GM12878 (cell line): Measurements from ENCODE around the gene ATF6. TPM values are rescaled to one million over a fixed set of nuclear protein-coding genes. Genes with fewer than 3 reads are reported as not detected.

Experiments used
- ATAC-seq: fragments of 200-7000 bp; cut with Tn5 transposase; 3 replicates; pipeline ENCODE4 v1.9.1; 2020; ENCODE audit warnings: mild to moderate bottlenecking, moderate library complexity
- BruUV-seq: library from RNA; stranded (reverse); fragments of 400-500 nt; replicated peaks from 2 replicates; lab custom pipeline; 2021; lab: Mats Ljungman, UMichigan
- CTCF ChIA-PET: fragments of 300-600 bp; sonication (Branson Sonifier 250); formaldehyde crosslinking; extraction: SDS; loops from one replicate; lab custom pipeline; 2021; ENCODE audit warnings: inconsistent platforms; lab: Yijun Ruan, JAX
- POLR2A ChIA-PET: fragments of 350-600 bp; formaldehyde crosslinking; extraction: SDS; loops from one replicate; lab custom pipeline; 2021; ENCODE audit warnings: inconsistent platforms; lab: Charles Lee
- RAD21 ChIA-PET: fragments of 300-600 bp; sonication (Branson Sonifier 250); formaldehyde crosslinking; loops from one replicate; lab custom pipeline; 2023; ENCODE audit warnings: antibody characterized with exemption; ENCODE audit not compliant: unreplicated experiment; lab: Charles Lee
- SMC1A ChIA-PET: fragments of 300-600 bp; sonication (Branson Sonifier 250); formaldehyde crosslinking; loops from one replicate; lab custom pipeline; 2023; ENCODE audit not compliant: unreplicated experiment, uncharacterized antibody; lab: Charles Lee
- DNase-seq: peaks from one replicate; pipeline ENCODE4 v3.0.0-alpha.2; 2011; ENCODE audit warnings: low read depth, low spot score
- FAIRE-seq: peaks from 3 replicates; lab custom pipeline; 2011; peaks lifted over from hg19 to GRCh38; lab: Jason Lieb, UNC
- H2AFZ ChIP-seq: 2 replicates; pipeline ENCODE4 v1.6.0; 2011; ENCODE audit warnings: low read depth, low read length, control low read depth; ENCODE audit not compliant: control insufficient read depth
- H3K27ac ChIP-seq: 2 replicates; pipeline ENCODE4 v1.5.1; 2011; ENCODE audit warnings: control low read depth; ENCODE audit not compliant: control insufficient read depth, insufficient read depth
- H3K27me3 ChIP-seq, 2 experiments: replicated peaks in 1 of 2; 2 replicates each; pipeline versions ENCODE4 v1.6.0 to v1.6.1; 2011; ENCODE audit warnings: low read length in 1 of 2; ENCODE audit not compliant: control insufficient read depth in 2 of 2, insufficient read depth in 2 of 2
- H3K36me3 ChIP-seq, 2 experiments: 2 replicates each; pipeline ENCODE4 v1.5.1; 2011; ENCODE audit warnings: low read length in 1 of 2; ENCODE audit not compliant: control insufficient read depth in 2 of 2, insufficient read depth in 2 of 2
- H3K4me1 ChIP-seq: 2 replicates; pipeline ENCODE4 v1.6.1; 2011; ENCODE audit warnings: mild to moderate bottlenecking, low read length, moderate library complexity, mixed read lengths; ENCODE audit not compliant: control insufficient read depth, insufficient read depth
- H3K4me2 ChIP-seq: 2 replicates; pipeline ENCODE4 v1.6.0; 2011; ENCODE audit warnings: control low read depth; ENCODE audit not compliant: control insufficient read depth, insufficient read depth
- H3K4me3 ChIP-seq: fragments of 200-600 bp; sonication (generic); 2 replicates; pipeline ENCODE4 v1.5.1; 2016
- H3K79me2 ChIP-seq: 2 replicates; pipeline ENCODE4 v1.6.0; 2011; ENCODE audit warnings: low read length; ENCODE audit not compliant: control insufficient read depth, insufficient read depth
- H3K9ac ChIP-seq: 2 replicates; pipeline ENCODE4 v1.8.0; 2011; ENCODE audit warnings: low read length, control low read depth, mixed read lengths; ENCODE audit not compliant: control insufficient read depth, insufficient read depth
- H3K9me3 ChIP-seq: replicated peaks from 3 replicates; pipeline ENCODE4 v1.5.1; 2011; ENCODE audit warnings: mild to moderate bottlenecking, low read length; ENCODE audit not compliant: control insufficient read depth, insufficient read depth
- H4K20me1 ChIP-seq: 2 replicates; pipeline ENCODE4 v1.6.0; 2011; ENCODE audit not compliant: control insufficient read depth, insufficient read depth
- ATF2 ChIP-seq: IDR thresholded peaks from 2 replicates; pipeline ENCODE4 v1.6.1; 2012; ENCODE audit warnings: low read length, inconsistent platforms
- BCL3 ChIP-seq: IDR thresholded peaks from 2 replicates; pipeline ENCODE4 v1.6.1; 2011; ENCODE audit warnings: borderline replicate concordance, low read depth, mild to moderate bottlenecking, moderate library complexity, low read length; ENCODE audit not compliant: insufficient read depth, poor library complexity, severe bottlenecking
- CBX5 ChIP-seq: sonication (generic); IDR thresholded peaks from 2 replicates; pipeline ENCODE4 v1.6.1; 2016; ENCODE audit warnings: low read depth, moderate library complexity, mild to moderate bottlenecking, inconsistent platforms
- CHD2 ChIP-seq: IDR thresholded peaks from 2 replicates; pipeline ENCODE4 v1.6.1; 2011; ENCODE audit warnings: low read depth, low read length, improper control_type of control experiment, borderline replicate concordance
- CHD4 ChIP-seq: fragments of 200-600 bp; sonication (generic); IDR thresholded peaks from 2 replicates; pipeline ENCODE4 v1.6.1; 2016; ENCODE audit warnings: mild to moderate bottlenecking
- FOS ChIP-seq: IDR thresholded peaks from 3 replicates; pipeline ENCODE4 v1.6.1; 2011; ENCODE audit warnings: borderline replicate concordance; ENCODE audit not compliant: insufficient read length; ENCODE audit errors: extremely low read depth
- HDGF ChIP-seq: fragments of 450-650 bp; IDR thresholded peaks from 2 replicates; pipeline ENCODE4 v1.6.1; 2016; ENCODE audit warnings: antibody characterized with exemption
- IKZF1 ChIP-seq: fragments of 450-650 bp; conservative IDR thresholded peaks from 2 replicates; pipeline ENCODE4 v1.6.1; 2017; ENCODE audit warnings: antibody characterized with exemption, mild to moderate bottlenecking
- IRF5 ChIP-seq: fragments of 450-650 bp; IDR thresholded peaks from 2 replicates; pipeline ENCODE4 v1.6.1; 2017; ENCODE audit warnings: borderline replicate concordance
- KAT2A ChIP-seq: conservative IDR thresholded peaks from 2 replicates; pipeline ENCODE4 v1.6.1; 2011; ENCODE audit warnings: low read depth, low read length; ENCODE audit not compliant: control insufficient read depth
- NR2C1 ChIP-seq: fragments of 450-650 bp; IDR thresholded peaks from 2 replicates; pipeline ENCODE4 v1.6.1; 2017; ENCODE audit warnings: antibody characterized with exemption, mild to moderate bottlenecking, moderate library complexity
- SMAD1 ChIP-seq: fragments of 450-650 bp; IDR thresholded peaks from 2 replicates; pipeline ENCODE4 v1.6.1; 2018; ENCODE audit warnings: mild to moderate bottlenecking, low read depth; ENCODE audit not compliant: partially characterized antibody
- SMAD5 ChIP-seq: IDR thresholded peaks from 2 replicates; pipeline ENCODE4 v1.6.1; 2016; ENCODE audit warnings: antibody characterized with exemption, low read depth
- SP1 ChIP-seq: IDR thresholded peaks from one replicate; pipeline ENCODE4 v1.6.1; 2011; ENCODE audit warnings: low read depth, low read length
- SREBF1 ChIP-seq: IDR thresholded peaks from 2 replicates; pipeline ENCODE4 v1.6.1; 2012; ENCODE audit warnings: mild to moderate bottlenecking, low read length
- ZBED1 ChIP-seq: IDR thresholded peaks from 2 replicates; pipeline ENCODE4 v1.6.1; 2016; ENCODE audit warnings: borderline replicate concordance
- ZBTB40 ChIP-seq: fragments of 450-650 bp; IDR thresholded peaks from 2 replicates; pipeline ENCODE4 v1.6.1; 2016; ENCODE audit warnings: mild to moderate bottlenecking, moderate library complexity, borderline replicate concordance
- WGBS: methylation state at CpG from one replicate; pipeline ENCODE4 v1.1.6; 2016; ENCODE audit warnings: low lambda C conversion rate; ENCODE audit not compliant: insufficient replicate concordance, insufficient coverage; ENCODE audit errors: missing lambda C conversion rate; 5-methylcytosine and 5-hydroxymethylcytosine counted together
- in situ Hi-C: fragments of 300-500 bp; cut with MboI; formaldehyde crosslinking; loops from 9 replicates; pipeline ENCODE4 v1.14.3; 2018; ENCODE audit warnings: mixed read lengths
- intact Hi-C: fragments of 100-400 bp; cut with micrococcal nuclease; formaldehyde crosslinking; loops from one replicate; pipeline ENCODE4 v1.14.2; 2022; ENCODE audit not compliant: unreplicated experiment
- polyA plus RNA-seq, 11 experiments: library from polyadenylated mRNA; depleted of rRNA in 4 of 11; unstranded in 6 of 11; stranded (reverse) in 5 of 11; fragments of >200 nt; fragmentation: Nextera tagmentation in 4 of 11; fragmentation: Illumina TruSeq in 1 of 11; extraction: Ambion mirVana in 4 of 11; extraction: Trizol in 1 of 11; gene quantifications; 1 replicate in 1 of 11; 2 replicates in 10 of 11; pipeline versions ENCODE4 v1.2.1 to v1.2.3, GENCODE V29; 2011 to 2016; ENCODE audit warnings: inconsistent platforms in 2 of 11, missing spikeins in 2 of 11, low read depth in 1 of 11
- total RNA-seq, 4 experiments: library from RNA; depleted of rRNA in 3 of 4; stranded (reverse); fragments of >200 nt in 3 of 4; fragmentation: Illumina TruSeq in 1 of 4; extraction: Trizol in 1 of 4; gene quantifications; 2 replicates each; pipeline versions ENCODE4 v1.2.1 to v1.2.3, GENCODE V29; 2013 to 2021

Gene ATF6
- total and polyA plus RNA-seq, 10 of the 15 experiments (the other 5 are each of a cell fraction or from before 2014, with no cell fraction given), result 7.8 to 24.3 (median 14.7) TPM

GRCh38 chr1:161771161-161771560 is 5.0 kb downstream of the ATF6 start:
- peak overlapping the region; percentile 83 for H3K4me2 ChIP-seq
- no peaks in the 10 kb centered on the region for H3K27me3 ChIP-seq
- 27% methylated on average over 5 of the region's 5 CpGs for WGBS
- H3K79me2 ChIP-seq, result peaks cover 93% of the 10 kb centered on the region
- POLR2A ChIA-PET, result interaction anchor here (1.7 kb wide), 1 partner anchor 8 kb away, joined by 3 read pairs; no protein-coding TSS in a partner anchor
- BruUV-seq, result no TSS peak
- H3K27ac ChIP-seq, result peak overlapping the region; percentile 32; the same call in 1 of the 2 replicates
- no peaks in the 10 kb centered on the region for H3K36me3 ChIP-seq
- SMC1A ChIA-PET, result interaction anchor here (0.8 to 2.4 kb wide), 5 partner anchors 9 to 111 kb away, joined by 3 to 9 read pairs (median 4); no protein-coding TSS in a partner anchor
- H2AFZ ChIP-seq, result no peak overlapping the region
- ATAC-seq (peak; percentile 16), DNase-seq (no peak), FAIRE-seq (no peak)
- H3K9ac ChIP-seq, result peak overlapping the region; percentile 23; the same call in 1 of the 2 replicates
- intact Hi-C loops (no loop called here), in situ Hi-C loops (no loop called here)
- RAD21 ChIA-PET, result no interaction called here
- peak overlapping the region; percentile 28; the same call in 1 of the 2 replicates for H3K4me3 ChIP-seq
- CTCF ChIA-PET, result interaction anchor here (0.8 to 2.0 kb wide), 3 partner anchors 10 to 30 kb away, joined by 3 to 8 read pairs (median 4); no protein-coding TSS in a partner anchor
- H4K20me1 ChIP-seq, result no peaks in the 10 kb centered on the region
- TF ChIP-seq NR2C1, result no peak
- TF ChIP-seq ATF2, result no peak
- no peak for TF ChIP-seq ZBED1
- no peak for TF ChIP-seq KAT2A
- no peak for TF ChIP-seq CHD4
- TF ChIP-seq SP1, result no peak
- no peak for TF ChIP-seq ZBTB40
- TF ChIP-seq SREBF1, result no peak
- TF ChIP-seq SMAD5, result no peak
- no peak for TF ChIP-seq IRF5
- no peak for TF ChIP-seq HDGF
- no peak for TF ChIP-seq CBX5
- no peak for TF ChIP-seq FOS
- no peak for TF ChIP-seq IKZF1
- TF ChIP-seq BCL3, result no peak
- no peak for TF ChIP-seq SMAD1
- TF ChIP-seq CHD2, result no peak
- H3K4me1 ChIP-seq, result peaks cover 17% of the 10 kb centered on the region
- H3K9me3 ChIP-seq, result no peaks in the 10 kb centered on the region
